ENCODE data around the gene SELENOI.

DNA sequence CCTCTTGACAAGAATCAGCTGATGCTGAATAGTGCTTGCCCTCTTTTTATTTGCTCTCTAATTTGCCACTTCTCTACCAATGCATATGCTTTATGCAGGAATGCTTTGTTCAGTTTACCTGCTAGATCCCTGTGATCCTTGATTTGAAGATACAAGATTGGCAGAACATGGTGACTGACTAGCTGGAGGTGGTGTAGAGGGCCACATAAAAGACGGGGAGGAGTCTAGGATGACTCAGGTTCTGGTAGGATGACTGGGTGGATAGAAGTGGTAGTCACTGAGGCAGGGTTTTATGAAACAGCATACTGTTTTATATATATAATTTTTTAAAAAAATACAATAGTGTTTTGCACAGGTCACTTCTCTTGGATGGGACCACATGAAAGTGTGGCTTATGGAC is 6.9 kb downstream of the SELENOI start:
- TF ChIP-seq POLR2A (IDR thresholded peaks at IDR 0.05) (no peak), EP300 (IDR thresholded peaks at IDR 0.05) (no peak)
- TF ChIP-seq, protein P1, sequence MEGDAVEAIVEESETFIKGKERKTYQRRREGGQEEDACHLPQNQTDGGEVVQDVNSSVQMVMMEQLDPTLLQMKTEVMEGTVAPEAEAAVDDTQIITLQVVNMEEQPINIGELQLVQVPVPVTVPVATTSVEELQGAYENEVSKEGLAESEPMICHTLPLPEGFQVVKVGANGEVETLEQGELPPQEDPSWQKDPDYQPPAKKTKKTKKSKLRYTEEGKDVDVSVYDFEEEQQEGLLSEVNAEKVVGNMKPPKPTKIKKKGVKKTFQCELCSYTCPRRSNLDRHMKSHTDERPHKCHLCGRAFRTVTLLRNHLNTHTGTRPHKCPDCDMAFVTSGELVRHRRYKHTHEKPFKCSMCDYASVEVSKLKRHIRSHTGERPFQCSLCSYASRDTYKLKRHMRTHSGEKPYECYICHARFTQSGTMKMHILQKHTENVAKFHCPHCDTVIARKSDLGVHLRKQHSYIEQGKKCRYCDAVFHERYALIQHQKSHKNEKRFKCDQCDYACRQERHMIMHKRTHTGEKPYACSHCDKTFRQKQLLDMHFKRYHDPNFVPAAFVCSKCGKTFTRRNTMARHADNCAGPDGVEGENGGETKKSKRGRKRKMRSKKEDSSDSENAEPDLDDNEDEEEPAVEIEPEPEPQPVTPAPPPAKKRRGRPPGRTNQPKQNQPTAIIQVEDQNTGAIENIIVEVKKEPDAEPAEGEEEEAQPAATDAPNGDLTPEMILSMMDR (IDR thresholded peaks at IDR 0.05): no peak
